Muscle of leg (tissue), 11 donors: ENCODE measurements around the gene SPAM1. TPM values are rescaled to one million over a fixed set of nuclear protein-coding genes. Genes with fewer than 3 reads are reported as not detected.

Source experiments
- DNase-seq: peaks from one replicate; pipeline ENCODE4 v3.0.0; 2013
- H3K27ac ChIP-seq: one replicate; pipeline ENCODE4 v1.5.1; 2013; ENCODE audit warnings: mild to moderate bottlenecking, low read length, control low read depth
- H3K27me3 ChIP-seq: one replicate; pipeline ENCODE4 v1.6.1; 2013; ENCODE audit warnings: low read length; ENCODE audit not compliant: control insufficient read depth, insufficient read depth
- H3K36me3 ChIP-seq: one replicate; pipeline ENCODE4 v1.6.1; 2013; ENCODE audit warnings: low read length; ENCODE audit not compliant: control insufficient read depth, insufficient read depth
- H3K4me1 ChIP-seq: one replicate; pipeline ENCODE4 v1.6.1; 2013; ENCODE audit warnings: low read length; ENCODE audit not compliant: control insufficient read depth, insufficient read depth
- H3K4me3 ChIP-seq: one replicate; pipeline ENCODE4 v1.5.1; 2013; ENCODE audit warnings: low read length, control low read depth
- H3K9me3 ChIP-seq: replicated peaks from 2 replicates; pipeline ENCODE4 v1.6.1; 2013; ENCODE audit warnings: low read depth, low read length; ENCODE audit not compliant: control insufficient read depth
- WGBS: methylation state at CpG from one replicate; pipeline ENCODE4 v1.1.5; 2013; ENCODE audit warnings: missing lambda C conversion rate; ENCODE audit not compliant: insufficient coverage; 5-methylcytosine and 5-hydroxymethylcytosine counted together
- polyA plus RNA-seq, 8 donors: library from polyadenylated mRNA; unstranded; fragments of 120-200 nt; gene quantifications; one replicate each; pipeline versions ENCODE4 v1.2.1 to v1.2.3, GENCODE V29; 2013; ENCODE audit warnings: inconsistent platforms in 1 of 8, low replicate concordance in 1 of 8; ENCODE audit not compliant: insufficient read length in 8 of 8, insufficient read depth in 1 of 8
- total RNA-seq: library from RNA; stranded (reverse); fragments of 120-200 nt; gene quantifications from one replicate; pipeline ENCODE4 v1.2.4, GENCODE V29; 2013

The SPAM1 gene
- total and polyA plus RNA-seq, 9 donors: not detected

GRCh38 chr7:123917878-123918277, 7.2 kb upstream of the SPAM1 start:
- Histone ChIP-seq H3K36me3 (no peaks in the 10 kb centered on the region), H3K9me3 (no peaks in the 10 kb centered on the region), H3K4me1 (no peaks in the 10 kb centered on the region), H3K27ac (no peak overlapping the region), H3K27me3 (no peaks in the 10 kb centered on the region), H3K4me3 (no peak overlapping the region)
- no peak for DNase-seq
- WGBS: 95% methylated on average over 10 of the region's 12 CpGs

- DNase-seq: no peak
- H3K9me3 ChIP-seq: no peaks in the 10 kb centered on the region
- no peak overlapping the region for H3K4me3 ChIP-seq
- no peaks in the 10 kb centered on the region for H3K27me3 ChIP-seq
- no peak overlapping the region for H3K27ac ChIP-seq
- H3K36me3 ChIP-seq: no peaks in the 10 kb centered on the region
- 89% methylated on average over 6 of the region's 8 CpGs for WGBS
- no peaks in the 10 kb centered on the region for H3K4me1 ChIP-seq
Measured at GRCh38 chr7:123918309-123918708, 6.7 kb upstream of the SPAM1 start.

DNA sequence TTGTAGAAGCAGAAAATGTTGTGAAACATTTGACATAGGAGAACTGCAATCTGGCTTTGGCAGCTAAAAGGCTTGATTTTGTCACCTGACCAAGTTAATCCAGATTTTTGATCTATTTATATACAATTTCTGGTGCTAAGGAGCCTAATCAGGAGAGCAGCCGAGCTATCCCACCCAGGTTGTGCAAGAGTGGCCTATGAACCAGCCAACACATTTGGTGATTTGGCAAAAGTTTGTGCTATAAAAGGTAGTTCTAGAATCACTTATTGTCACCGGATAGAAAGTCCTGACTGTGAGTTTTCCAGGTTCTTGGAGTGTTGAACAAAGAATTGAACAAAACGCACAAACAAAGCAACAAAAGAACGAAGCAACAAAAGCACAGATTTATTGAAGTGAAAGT, 1.4 kb upstream of the SPAM1 start:
- H3K36me3 ChIP-seq: no peaks in the 10 kb centered on the region
- no peak overlapping the region for H3K27ac ChIP-seq
- no peaks in the 10 kb centered on the region for H3K9me3 ChIP-seq
- no peaks in the 10 kb centered on the region for H3K4me1 ChIP-seq
- DNase-seq: no peak
- no peak overlapping the region for H3K4me3 ChIP-seq
- 100% methylated on average over 1 of the region's 4 CpGs for WGBS
- no peaks in the 10 kb centered on the region for H3K27me3 ChIP-seq

- no peak overlapping the region for H3K4me3 ChIP-seq
- no peak for DNase-seq
- H3K9me3 ChIP-seq: no peaks in the 10 kb centered on the region
- no peaks in the 10 kb centered on the region for H3K27me3 ChIP-seq
- no peak overlapping the region for H3K27ac ChIP-seq
- H3K36me3 ChIP-seq: no peaks in the 10 kb centered on the region
- no peaks in the 10 kb centered on the region for H3K4me1 ChIP-seq
Measured at GRCh38 chr7:123929107-123929506, 4.1 kb downstream of the SPAM1 start.

GRCh38 chr7:123929655-123930054, 4.6 kb downstream of the SPAM1 start:
- H3K27me3 ChIP-seq: no peaks in the 10 kb centered on the region
- WGBS: 17% methylated on average over 1 of the region's 2 CpGs

DNA sequence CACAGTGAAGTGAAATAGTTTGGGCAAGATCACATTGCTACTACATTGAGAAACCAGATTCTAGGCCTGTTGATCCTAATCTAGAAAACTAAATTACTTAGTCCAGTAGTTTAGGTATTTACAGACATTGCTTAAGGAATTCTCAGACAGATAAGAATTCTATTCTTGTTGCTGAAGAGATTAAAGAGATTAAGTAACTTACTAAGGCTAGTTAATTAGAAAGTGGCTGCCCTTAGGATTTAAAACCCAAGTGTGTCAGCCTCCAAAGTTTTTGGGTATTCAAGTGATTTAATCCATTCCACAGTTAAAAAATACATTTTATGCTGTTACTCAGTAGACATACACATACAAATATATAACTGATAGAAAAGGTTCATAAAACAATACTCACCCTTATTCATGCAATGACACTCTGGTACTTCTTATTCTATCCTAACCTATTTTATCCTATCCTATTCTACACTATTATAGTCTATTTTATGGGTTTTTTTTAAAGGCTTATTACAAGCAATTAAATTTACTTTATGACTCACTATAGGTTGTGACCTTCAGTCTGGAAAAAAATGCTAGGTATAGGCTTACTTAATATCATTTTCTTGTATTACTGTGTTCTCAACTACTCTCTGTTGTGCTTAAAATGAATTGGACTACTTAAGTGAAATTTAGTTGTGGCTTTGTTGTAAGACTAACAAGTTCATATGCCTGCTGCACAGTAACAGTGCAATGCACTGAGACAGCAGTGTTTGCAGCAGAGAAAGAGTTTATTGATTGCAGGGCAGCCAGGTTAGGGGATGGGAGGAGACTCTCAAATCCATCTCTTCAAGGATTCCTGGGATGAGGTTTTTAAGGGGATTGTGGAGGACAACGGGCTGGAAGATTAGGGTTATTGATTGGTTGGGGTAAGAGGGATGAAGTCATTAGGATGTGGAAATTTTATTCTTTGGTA, 10.7 kb downstream of the SPAM1 start:
- Histone ChIP-seq H3K27ac (no peak overlapping the region), H3K36me3 (no peaks in the 10 kb centered on the region)
- 71% methylated on average over 1 of the region's 1 CpG for WGBS

More at GRCh38 chr7:123929655-123930054, 4.6 kb downstream of the SPAM1 start:
- Histone ChIP-seq H3K4me3 (no peak overlapping the region), H3K9me3 (no peaks in the 10 kb centered on the region), H3K27ac (no peak overlapping the region), H3K36me3 (no peaks in the 10 kb centered on the region), H3K4me1 (no peaks in the 10 kb centered on the region)
- no peak for DNase-seq

GRCh38 chr7:123936388-123936787, 11.3 kb downstream of the SPAM1 start:
- no peak for DNase-seq
- Histone ChIP-seq H3K4me1 (no peaks in the 10 kb centered on the region), H3K36me3 (no peaks in the 10 kb centered on the region), H3K9me3 (no peaks in the 10 kb centered on the region), H3K4me3 (no peak overlapping the region), H3K27me3 (no peaks in the 10 kb centered on the region), H3K27ac (no peak overlapping the region)
- no CpG with 5 or more reads among the region's 2 CpGs for WGBS

More for the DNA sequence above, 10.7 kb downstream of the SPAM1 start:
- H3K4me3 ChIP-seq: no peak overlapping the region
- DNase-seq: no peak
- no peaks in the 10 kb centered on the region for H3K4me1 ChIP-seq
- no peaks in the 10 kb centered on the region for H3K27me3 ChIP-seq
- H3K9me3 ChIP-seq: no peaks in the 10 kb centered on the region

- WGBS: no CpG with 5 or more reads among the region's 3 CpGs
- Histone ChIP-seq H3K4me1 (no peaks in the 10 kb centered on the region), H3K27ac (no peak overlapping the region), H3K36me3 (no peaks in the 10 kb centered on the region), H3K9me3 (no peaks in the 10 kb centered on the region), H3K27me3 (no peaks in the 10 kb centered on the region), H3K4me3 (no peak overlapping the region)
- DNase-seq: no peak
Measured at GRCh38 chr7:123939784-123940183, 14.7 kb downstream of the SPAM1 start.

GRCh38 chr7:123941391-123942180, 16.5 kb downstream of the SPAM1 start:
- no peak for DNase-seq
- Histone ChIP-seq H3K9me3 (no peaks in the 10 kb centered on the region), H3K27ac (no peak overlapping the region), H3K27me3 (no peaks in the 10 kb centered on the region), H3K4me3 (no peak overlapping the region), H3K36me3 (no peaks in the 10 kb centered on the region), H3K4me1 (no peaks in the 10 kb centered on the region)
- no CpG with 5 or more reads among the region's 3 CpGs for WGBS

GRCh38 chr7:123944395-123944794, 19.4 kb downstream of the SPAM1 start:
- WGBS: no CpG with 5 or more reads among the region's 1 CpG
- no peaks in the 10 kb centered on the region for H3K36me3 ChIP-seq
- no peak overlapping the region for H3K27ac ChIP-seq
- H3K27me3 ChIP-seq: no peaks in the 10 kb centered on the region
- H3K9me3 ChIP-seq: no peaks in the 10 kb centered on the region
- H3K4me3 ChIP-seq: no peak overlapping the region
- H3K4me1 ChIP-seq: no peaks in the 10 kb centered on the region
- DNase-seq: no peak
